A549 (cell line): ENCODE results near the gene IFT80.

Source experiments
- HOXB13 ChIP-seq: fragments of 250-450 bp; sonication (Bioruptor Pico); IDR thresholded peaks from 2 replicates; pipeline ENCODE4 v1.5.0; 2020; ENCODE audit warnings: low read depth, mild to moderate bottlenecking, moderate library complexity
- JUNB ChIP-seq: fragments of >200 bp; sonication (Bioruptor Twin); formaldehyde crosslinking; IDR thresholded peaks from 2 replicates; pipeline ENCODE4 v1.6.1; 2016
- POLR2A ChIP-seq: IDR thresholded peaks from 2 replicates; pipeline ENCODE4 v1.6.1; 2012; ENCODE audit warnings: mild to moderate bottlenecking, low read length
- POLR2AphosphoS2 ChIP-seq: conservative IDR thresholded peaks from 2 replicates; pipeline ENCODE4 v1.6.1; 2012; ENCODE audit warnings: low read length, improper control_type of control experiment, inconsistent platforms
- TF ChIP-seq, protein P1 (sequence below): fragments of >200 bp; sonication (Bioruptor Twin); formaldehyde crosslinking; IDR thresholded peaks from 3 replicates; pipeline ENCODE4 v1.5.1; 2016

DNA sequence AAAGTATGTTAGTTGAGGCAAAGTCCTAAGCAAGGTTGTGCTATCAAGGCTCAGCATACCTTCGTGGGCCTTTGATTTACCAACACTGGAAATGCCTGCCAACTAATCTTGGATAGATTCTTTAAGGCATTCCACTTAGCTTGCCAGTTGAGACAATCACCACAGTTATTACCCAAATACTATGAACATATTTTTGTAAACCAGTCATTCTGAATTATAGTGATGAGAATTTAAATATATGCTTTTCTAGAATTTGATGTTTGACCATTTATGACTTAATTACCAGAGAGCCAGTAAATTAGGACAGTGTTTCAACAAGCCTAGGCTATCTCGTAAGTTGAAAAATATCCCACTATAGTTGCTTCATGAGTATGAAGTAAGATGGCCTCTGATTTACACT is 35.0 kb upstream of the IFT80 start:
- TF ChIP-seq, protein P1, sequence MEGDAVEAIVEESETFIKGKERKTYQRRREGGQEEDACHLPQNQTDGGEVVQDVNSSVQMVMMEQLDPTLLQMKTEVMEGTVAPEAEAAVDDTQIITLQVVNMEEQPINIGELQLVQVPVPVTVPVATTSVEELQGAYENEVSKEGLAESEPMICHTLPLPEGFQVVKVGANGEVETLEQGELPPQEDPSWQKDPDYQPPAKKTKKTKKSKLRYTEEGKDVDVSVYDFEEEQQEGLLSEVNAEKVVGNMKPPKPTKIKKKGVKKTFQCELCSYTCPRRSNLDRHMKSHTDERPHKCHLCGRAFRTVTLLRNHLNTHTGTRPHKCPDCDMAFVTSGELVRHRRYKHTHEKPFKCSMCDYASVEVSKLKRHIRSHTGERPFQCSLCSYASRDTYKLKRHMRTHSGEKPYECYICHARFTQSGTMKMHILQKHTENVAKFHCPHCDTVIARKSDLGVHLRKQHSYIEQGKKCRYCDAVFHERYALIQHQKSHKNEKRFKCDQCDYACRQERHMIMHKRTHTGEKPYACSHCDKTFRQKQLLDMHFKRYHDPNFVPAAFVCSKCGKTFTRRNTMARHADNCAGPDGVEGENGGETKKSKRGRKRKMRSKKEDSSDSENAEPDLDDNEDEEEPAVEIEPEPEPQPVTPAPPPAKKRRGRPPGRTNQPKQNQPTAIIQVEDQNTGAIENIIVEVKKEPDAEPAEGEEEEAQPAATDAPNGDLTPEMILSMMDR = no peak
- TF ChIP-seq POLR2AphosphoS2 = no peak
- TF ChIP-seq JUNB = no peak
- TF ChIP-seq POLR2A = no peak
- TF ChIP-seq HOXB13 (CRISPR knock-in tag) = no peak
